SHP77 treated with DMSO at 0.1 percent for 48 hours (cell line): Measurements from ENCODE around the gene PFKFB4.
A peak's percentile ranks its signal among the peaks of the same experiment; 100 is the strongest.

ENCODE experiments used
- DNase-seq: peaks from one replicate; lab custom pipeline; 2025; lab: John Stamatoyannopoulos, UW

PFKFB4 gene

GRCh38 chr3:48556796-48557626 is at the start of gene PFKFB4:
Gene PFKFB4 (minus strand): TSS chr3:48556803. CDS start chr3:48556777, 26 bp downstream.
- peak; percentile 93 for DNase-seq

GRCh38 chr3:48601622-48601994 is 45.0 kb upstream of the PFKFB4 start:
- DNase-seq, result no peak

- DNase-seq, result no peak
Observed at GRCh38 chr3:48600711-48601621, 44.4 kb upstream of the PFKFB4 start.

- no peak for DNase-seq
Observed at GRCh38 chr3:48599509-48600285, 43.1 kb upstream of the PFKFB4 start.

GRCh38 chr3:48599077-48599501 is 42.5 kb upstream of the PFKFB4 start:
- DNase-seq, result no peak

GRCh38 chr3:48598323-48599076 is 41.9 kb upstream of the PFKFB4 start:
- no peak for DNase-seq

GRCh38 chr3:48597408-48597800 is 40.8 kb upstream of the PFKFB4 start:
- no peak for DNase-seq

- DNase-seq, result no peak
Observed at GRCh38 chr3:48596676-48597407, 40.2 kb upstream of the PFKFB4 start.

GRCh38 chr3:48596157-48596556 is 39.6 kb upstream of the PFKFB4 start:
- DNase-seq, result no peak

- DNase-seq, result no peak
Observed at GRCh38 chr3:48595526-48596121, 39.0 kb upstream of the PFKFB4 start.

GRCh38 chr3:48595075-48595525 is 38.5 kb upstream of the PFKFB4 start, which contains the start of gene COL7A1:
Gene COL7A1 (minus strand): TSS chr3:48595329. CDS start chr3:48595159, 170 bp downstream.
- no peak for DNase-seq

- no peak for DNase-seq
Observed at GRCh38 chr3:48594417-48595049, 37.9 kb upstream of the PFKFB4 start.

GRCh38 chr3:48593337-48593736 is 36.7 kb upstream of the PFKFB4 start:
- no peak for DNase-seq

- DNase-seq, result no peak
Observed at GRCh38 chr3:48592519-48593087, 36.0 kb upstream of the PFKFB4 start.

- DNase-seq, result no peak
Observed at GRCh38 chr3:48591886-48592518, 35.4 kb upstream of the PFKFB4 start.

GRCh38 chr3:48591436-48591835 is 34.8 kb upstream of the PFKFB4 start:
- no peak for DNase-seq

- no peak for DNase-seq
Observed at GRCh38 chr3:48588230-48588629, 31.6 kb upstream of the PFKFB4 start.

GRCh38 chr3:48587686-48588085 is 31.1 kb upstream of the PFKFB4 start:
- no peak for DNase-seq

GRCh38 chr3:48585411-48585810 is 28.8 kb upstream of the PFKFB4 start:
- DNase-seq, result no peak
